H4 (cell line): ENCODE results near the gene TK2. TPM values are rescaled to one million over a fixed set of nuclear protein-coding genes. Genes with fewer than 3 reads are reported as not detected.

Experiments
- DNase-seq: peaks from one replicate; pipeline ENCODE4 v3.0.0-alpha.2; 2015; ENCODE audit warnings: low spot score
- total RNA-seq: library from RNA; depleted of rRNA; stranded (reverse); fragments of >200 nt; shearing (Covaris generic); gene quantifications from 2 replicates; pipeline ENCODE4 v1.2.3, GENCODE V29; 2014

Gene TK2
- total RNA-seq, 1 experiment from 2014 or later, result 12.0 TPM

- no peak for DNase-seq
These were observed 65.3 kb downstream of the TK2 start for GRCh38 chr16:66484453-66485213.

- DNase-seq, result peak; percentile 68
These were observed 66.1 kb downstream of the TK2 start for GRCh38 chr16:66483689-66484452.

- DNase-seq, result no peak
These were observed 68.0 kb downstream of the TK2 start for GRCh38 chr16:66481943-66482390.

GRCh38 chr16:66481081-66481942 lies 68.6 kb downstream of the TK2 start:
- DNase-seq, result no peak

- no peak for DNase-seq
These were observed 69.4 kb downstream of the TK2 start for GRCh38 chr16:66480265-66481080.

- DNase-seq, result no peak
These were observed 70.2 kb downstream of the TK2 start for GRCh38 chr16:66479661-66480264.

GRCh38 chr16:66478733-66479511 lies 71.0 kb downstream of the TK2 start:
- DNase-seq, result peak; percentile 64

GRCh38 chr16:66477028-66477515 lies 72.8 kb downstream of the TK2 start:
- DNase-seq, result no peak

GRCh38 chr16:66476328-66477027 lies 73.4 kb downstream of the TK2 start:
- no peak for DNase-seq

- DNase-seq, result no peak
These were observed 74.7 kb downstream of the TK2 start for GRCh38 chr16:66475232-66475631.

- no peak for DNase-seq
These were observed 75.1 kb downstream of the TK2 start for GRCh38 chr16:66474750-66475199.

- DNase-seq, result no peak
These were observed 76.0 kb downstream of the TK2 start for GRCh38 chr16:66473654-66474519.

- DNase-seq, result no peak
These were observed 76.8 kb downstream of the TK2 start for GRCh38 chr16:66473051-66473571.

- DNase-seq, result no peak
These were observed 78.1 kb downstream of the TK2 start for GRCh38 chr16:66471716-66472393.

GRCh38 chr16:66471264-66471663 lies 78.7 kb downstream of the TK2 start:
- no peak for DNase-seq

GRCh38 chr16:66470556-66470955 lies 79.4 kb downstream of the TK2 start:
- no peak for DNase-seq

GRCh38 chr16:66469947-66470546 lies 79.9 kb downstream of the TK2 start:
- DNase-seq, result no peak
